GM12878 (cell line): ENCODE results near the gene HYDIN. TPM values are rescaled to one million over a fixed set of nuclear protein-coding genes. Genes with fewer than 3 reads are reported as not detected.
A peak's percentile ranks its signal among the peaks of the same experiment; 100 is the strongest.

Source experiments
- ATAC-seq: fragments of 200-7000 bp; cut with Tn5 transposase; 3 replicates; pipeline ENCODE4 v1.9.1; 2020; ENCODE audit warnings: mild to moderate bottlenecking, moderate library complexity
- BruUV-seq: library from RNA; stranded (reverse); fragments of 400-500 nt; replicated peaks from 2 replicates; lab custom pipeline; 2021; lab: Mats Ljungman, UMichigan
- CTCF ChIA-PET: fragments of 300-600 bp; sonication (Branson Sonifier 250); formaldehyde crosslinking; extraction: SDS; loops from one replicate; lab custom pipeline; 2021; ENCODE audit warnings: inconsistent platforms; lab: Yijun Ruan, JAX
- POLR2A ChIA-PET: fragments of 350-600 bp; formaldehyde crosslinking; extraction: SDS; loops from one replicate; lab custom pipeline; 2021; ENCODE audit warnings: inconsistent platforms; lab: Charles Lee
- RAD21 ChIA-PET: fragments of 300-600 bp; sonication (Branson Sonifier 250); formaldehyde crosslinking; loops from one replicate; lab custom pipeline; 2023; ENCODE audit warnings: antibody characterized with exemption; ENCODE audit not compliant: unreplicated experiment; lab: Charles Lee
- SMC1A ChIA-PET: fragments of 300-600 bp; sonication (Branson Sonifier 250); formaldehyde crosslinking; loops from one replicate; lab custom pipeline; 2023; ENCODE audit not compliant: unreplicated experiment, uncharacterized antibody; lab: Charles Lee
- DNase-seq: peaks from one replicate; pipeline ENCODE4 v3.0.0-alpha.2; 2011; ENCODE audit warnings: low read depth, low spot score
- FAIRE-seq: peaks from 3 replicates; lab custom pipeline; 2011; peaks lifted over from hg19 to GRCh38; lab: Jason Lieb, UNC
- H2AFZ ChIP-seq: 2 replicates; pipeline ENCODE4 v1.6.0; 2011; ENCODE audit warnings: low read depth, low read length, control low read depth; ENCODE audit not compliant: control insufficient read depth
- H3K27ac ChIP-seq: 2 replicates; pipeline ENCODE4 v1.5.1; 2011; ENCODE audit warnings: control low read depth; ENCODE audit not compliant: control insufficient read depth, insufficient read depth
- H3K27me3 ChIP-seq, 2 experiments: replicated peaks in 1 of 2; 2 replicates each; pipeline versions ENCODE4 v1.6.0 to v1.6.1; 2011; ENCODE audit warnings: low read length in 1 of 2; ENCODE audit not compliant: control insufficient read depth in 2 of 2, insufficient read depth in 2 of 2
- H3K36me3 ChIP-seq, 2 experiments: 2 replicates each; pipeline ENCODE4 v1.5.1; 2011; ENCODE audit warnings: low read length in 1 of 2; ENCODE audit not compliant: control insufficient read depth in 2 of 2, insufficient read depth in 2 of 2
- H3K4me1 ChIP-seq: 2 replicates; pipeline ENCODE4 v1.6.1; 2011; ENCODE audit warnings: mild to moderate bottlenecking, low read length, moderate library complexity, mixed read lengths; ENCODE audit not compliant: control insufficient read depth, insufficient read depth
- H3K4me2 ChIP-seq: 2 replicates; pipeline ENCODE4 v1.6.0; 2011; ENCODE audit warnings: control low read depth; ENCODE audit not compliant: control insufficient read depth, insufficient read depth
- H3K4me3 ChIP-seq: fragments of 200-600 bp; sonication (generic); 2 replicates; pipeline ENCODE4 v1.5.1; 2016
- H3K79me2 ChIP-seq: 2 replicates; pipeline ENCODE4 v1.6.0; 2011; ENCODE audit warnings: low read length; ENCODE audit not compliant: control insufficient read depth, insufficient read depth
- H3K9ac ChIP-seq: 2 replicates; pipeline ENCODE4 v1.8.0; 2011; ENCODE audit warnings: low read length, control low read depth, mixed read lengths; ENCODE audit not compliant: control insufficient read depth, insufficient read depth
- H3K9me3 ChIP-seq: replicated peaks from 3 replicates; pipeline ENCODE4 v1.5.1; 2011; ENCODE audit warnings: mild to moderate bottlenecking, low read length; ENCODE audit not compliant: control insufficient read depth, insufficient read depth
- H4K20me1 ChIP-seq: 2 replicates; pipeline ENCODE4 v1.6.0; 2011; ENCODE audit not compliant: control insufficient read depth, insufficient read depth
- BACH1 ChIP-seq: fragments of 450-650 bp; IDR thresholded peaks from 2 replicates; pipeline ENCODE4 v1.6.1; 2017; ENCODE audit warnings: mild to moderate bottlenecking, borderline replicate concordance
- CHD1 ChIP-seq: IDR thresholded peaks from 2 replicates; pipeline ENCODE4 v1.6.1; 2012; ENCODE audit warnings: low read depth, low read length, improper control_type of control experiment
- E2F8 ChIP-seq: fragments of 450-650 bp; IDR thresholded peaks from 2 replicates; pipeline ENCODE4 v1.6.1; 2018; ENCODE audit warnings: mild to moderate bottlenecking, low read depth, moderate library complexity; ENCODE audit not compliant: partially characterized antibody
- MEF2B ChIP-seq: fragments of 450-650 bp; IDR thresholded peaks from 2 replicates; pipeline ENCODE4 v1.6.1; 2018; ENCODE audit warnings: mild to moderate bottlenecking, moderate library complexity; ENCODE audit not compliant: partially characterized antibody, poor library complexity, severe bottlenecking
- MTA3 ChIP-seq: IDR thresholded peaks from 2 replicates; pipeline ENCODE4 v1.6.1; 2012; ENCODE audit warnings: low read length, inconsistent platforms, borderline replicate concordance
- WGBS: methylation state at CpG from one replicate; pipeline ENCODE4 v1.1.6; 2016; ENCODE audit warnings: low lambda C conversion rate; ENCODE audit not compliant: insufficient replicate concordance, insufficient coverage; ENCODE audit errors: missing lambda C conversion rate; 5-methylcytosine and 5-hydroxymethylcytosine counted together
- in situ Hi-C: fragments of 300-500 bp; cut with MboI; formaldehyde crosslinking; loops from 9 replicates; pipeline ENCODE4 v1.14.3; 2018; ENCODE audit warnings: mixed read lengths
- intact Hi-C: fragments of 100-400 bp; cut with micrococcal nuclease; formaldehyde crosslinking; loops from one replicate; pipeline ENCODE4 v1.14.2; 2022; ENCODE audit not compliant: unreplicated experiment
- polyA plus RNA-seq, 11 experiments: library from polyadenylated mRNA; depleted of rRNA in 4 of 11; unstranded in 6 of 11; stranded (reverse) in 5 of 11; fragments of >200 nt; fragmentation: Nextera tagmentation in 4 of 11; fragmentation: Illumina TruSeq in 1 of 11; extraction: Ambion mirVana in 4 of 11; extraction: Trizol in 1 of 11; gene quantifications; 1 replicate in 1 of 11; 2 replicates in 10 of 11; pipeline versions ENCODE4 v1.2.1 to v1.2.3, GENCODE V29; 2011 to 2016; ENCODE audit warnings: inconsistent platforms in 2 of 11, missing spikeins in 2 of 11, low read depth in 1 of 11
- total RNA-seq, 4 experiments: library from RNA; depleted of rRNA in 3 of 4; stranded (reverse); fragments of >200 nt in 3 of 4; fragmentation: Illumina TruSeq in 1 of 4; extraction: Trizol in 1 of 4; gene quantifications; 2 replicates each; pipeline versions ENCODE4 v1.2.1 to v1.2.3, GENCODE V29; 2013 to 2021

HYDIN gene
- total and polyA plus RNA-seq, 10 of the 15 experiments (the other 5 are each of a cell fraction or from before 2014, with no cell fraction given) = 0.01 to 0.30 (median 0.10) TPM; not detected in 7

DNA sequence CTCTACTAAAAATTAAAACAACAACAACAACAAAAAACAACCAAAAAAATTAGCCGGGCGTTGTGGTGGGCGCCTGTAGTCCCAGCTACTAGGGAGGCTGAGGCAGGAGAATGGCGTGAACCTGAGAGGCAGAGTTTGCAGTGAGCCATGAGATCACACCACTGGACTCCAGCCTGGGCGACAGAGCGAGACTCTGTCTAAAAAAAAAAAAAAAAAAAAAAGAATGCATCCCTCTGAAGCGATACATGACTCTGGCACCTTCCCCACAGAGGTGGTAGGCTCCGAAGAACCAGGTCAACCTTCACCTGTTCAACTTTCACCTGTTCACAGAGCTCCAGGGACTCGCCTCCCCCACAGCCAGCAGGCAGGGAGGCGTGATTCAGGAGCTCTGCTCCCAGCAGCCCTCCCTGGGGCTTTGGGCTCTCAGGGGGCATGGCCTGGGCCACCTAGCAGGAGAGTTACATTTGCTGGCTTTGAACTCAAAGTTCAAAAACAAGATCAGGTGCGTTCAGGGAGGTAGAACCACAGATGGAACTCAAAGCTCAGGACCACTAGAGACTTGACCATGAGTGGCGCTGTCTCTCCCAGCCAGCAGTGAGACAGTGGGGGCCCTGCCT, 435.1 kb downstream of the HYDIN start:
- no peak for DNase-seq
- H3K36me3 ChIP-seq = no peaks in the 10 kb centered on the region; a peak in 1 of 4 replicates
- WGBS = 81% methylated on average over 12 of the region's 12 CpGs
- H3K4me1 ChIP-seq = peaks cover 44% of the 10 kb centered on the region
- in situ Hi-C loops = no loop called here
- intact Hi-C loops = no loop called here
- ChIA-PET CTCF (no interaction called here), RAD21 (interaction anchor here (0.7 to 1.5 kb wide), 2 partner anchors 14 to 866 kb away, joined by 4 read pairs; no protein-coding TSS in a partner anchor), POLR2A (no interaction called here), SMC1A (no interaction called here)
- H3K27ac ChIP-seq = no peak overlapping the region
- no peak for ATAC-seq
- no peak overlapping the region for H3K4me3 ChIP-seq
- H4K20me1 ChIP-seq = no peaks in the 10 kb centered on the region
- BruUV-seq = no TSS peak
- no peaks in the 10 kb centered on the region for H3K9me3 ChIP-seq
- peak; percentile 40 for TF ChIP-seq MEF2B
- TF ChIP-seq MTA3 = no peak
- no peak for TF ChIP-seq CHD1
- peak overlapping the region; percentile 46; the same call in 1 of the 2 replicates for H3K4me2 ChIP-seq
- no peak overlapping the region for H3K9ac ChIP-seq
- H3K27me3 ChIP-seq = no peaks in the 10 kb centered on the region
- peaks cover 54% of the 10 kb centered on the region for H3K79me2 ChIP-seq
- FAIRE-seq = no peak
- H2AFZ ChIP-seq = no peak overlapping the region

DNA sequence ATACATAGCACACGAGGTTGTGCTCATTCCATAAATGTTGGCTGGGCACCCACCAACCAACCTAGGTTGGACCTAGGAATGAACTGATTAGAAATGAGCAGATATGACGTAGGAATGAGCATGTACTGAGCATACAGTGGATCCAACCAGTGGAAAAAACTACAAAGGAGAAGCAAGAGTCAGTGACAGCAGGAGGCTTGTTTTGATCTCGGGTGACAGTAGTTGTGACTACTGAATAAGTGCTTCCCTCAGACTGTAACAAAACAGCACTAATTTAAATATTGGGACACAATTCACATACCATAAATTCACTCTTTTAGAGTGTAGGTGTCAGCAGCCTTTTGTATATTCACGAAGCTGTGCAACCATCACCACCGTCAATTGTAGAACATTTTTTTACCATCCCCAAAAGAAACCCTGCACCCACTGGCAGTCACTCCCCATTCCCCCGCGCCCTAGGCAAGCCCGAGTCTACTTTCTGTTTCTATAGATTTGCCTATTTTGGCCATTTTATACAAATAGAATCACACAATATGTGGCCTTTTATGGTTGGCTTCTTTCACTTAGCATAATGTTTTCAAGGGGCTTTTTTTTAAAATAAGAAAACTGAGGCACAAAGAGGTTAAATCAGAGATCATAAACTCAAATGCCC, 436.5 kb downstream of the HYDIN start:
- TF ChIP-seq BACH1 = no peak
- TF ChIP-seq E2F8 = no peak
- BruUV-seq = no TSS peak
- no peaks in the 10 kb centered on the region for H4K20me1 ChIP-seq
- ATAC-seq = peak; percentile 74
- in situ Hi-C loops (no loop called here), intact Hi-C loops (loop anchor here (1.0 kb wide), 1 partner anchor 22 kb away; no protein-coding TSS in a partner anchor)
- no peaks in the 10 kb centered on the region; a peak in 2 of 4 replicates for H3K36me3 ChIP-seq
- H3K4me3 ChIP-seq = peak overlapping the region; percentile 41
- peaks cover 40% of the 10 kb centered on the region for H3K79me2 ChIP-seq
- peak; percentile 75 for FAIRE-seq
- RAD21 ChIA-PET = no interaction called here
- H3K27ac ChIP-seq = peak overlapping the region; percentile 59
- WGBS = 17% methylated on average over 8 of the region's 8 CpGs
- DNase-seq = no peak
- no peaks in the 10 kb centered on the region for H3K9me3 ChIP-seq
- peaks cover 39% of the 10 kb centered on the region for H3K4me1 ChIP-seq
- SMC1A ChIA-PET = interaction anchor here (0.6 kb wide), 1 partner anchor 13 kb away, joined by 4 read pairs; no protein-coding TSS in a partner anchor
- no peaks in the 10 kb centered on the region for H3K27me3 ChIP-seq
- H3K4me2 ChIP-seq = peak overlapping the region; percentile 74
- POLR2A ChIA-PET = no interaction called here
- peak overlapping the region; percentile 30 for H2AFZ ChIP-seq
- peak overlapping the region; percentile 32; the same call in 1 of the 2 replicates for H3K9ac ChIP-seq
- CTCF ChIA-PET = interaction anchor here (1.2 kb wide), 1 partner anchor 23 kb away, joined by 4 read pairs; no protein-coding TSS in a partner anchor
